Measurements from ENCODE around the gene ALOX15B. TPM values are rescaled to one million over a fixed set of nuclear protein-coding genes. Genes with fewer than 3 reads are reported as not detected.

The ALOX15B gene
- total and polyA plus RNA-seq, 2 of the 13 experiments (the other 11 are each of a cell fraction or from before 2014, with no cell fraction given): not detected

DNA sequence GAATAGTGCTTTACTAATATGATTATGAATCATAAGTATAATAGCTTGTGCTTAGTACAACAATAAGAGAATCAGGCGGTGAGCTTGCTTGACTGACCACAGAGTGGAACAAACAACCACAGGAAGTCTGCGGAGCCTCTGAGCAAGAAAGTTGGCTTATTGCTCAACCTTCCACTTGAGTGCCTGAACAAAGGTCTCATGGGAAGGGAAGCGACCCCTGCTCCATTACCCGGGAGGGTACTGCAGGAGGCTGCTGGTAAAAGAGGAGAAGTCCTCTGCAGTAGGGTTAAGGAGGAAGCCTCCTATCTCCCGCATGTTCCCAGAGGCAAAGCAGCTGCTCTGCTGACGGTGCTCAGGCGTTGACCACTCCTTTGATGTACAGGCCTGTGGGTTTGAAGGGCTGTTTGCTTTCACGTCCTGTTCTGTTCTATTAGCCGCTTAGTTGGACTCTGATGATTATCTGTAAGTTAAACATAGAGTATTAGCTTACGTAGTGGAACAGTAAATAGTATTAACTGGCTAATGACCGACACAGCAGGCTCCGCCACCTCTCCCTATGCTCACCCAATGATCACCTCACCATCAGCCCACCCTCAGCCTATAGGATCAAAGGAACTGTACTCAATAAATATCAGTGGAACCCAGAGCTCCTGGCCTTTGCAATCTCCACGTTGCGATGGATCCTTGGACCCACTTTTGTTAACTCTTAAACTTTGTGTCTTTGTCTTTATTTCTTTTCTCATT is 17.5 kb downstream of the ALOX15B start (continued):
- peak; percentile 81; the same call in 1 of the 2 replicates for TF ChIP-seq ZSCAN30 (CRISPR knock-in tag; IDR thresholded peaks at IDR 0.05)
- TF ChIP-seq ZKSCAN1 (IDR thresholded peaks at IDR 0.05; ENCODE audit: low read length): 0 out of 2 replicates have a peak, but pooled peaks have one; percentile 9
- TF ChIP-seq, protein P1, sequence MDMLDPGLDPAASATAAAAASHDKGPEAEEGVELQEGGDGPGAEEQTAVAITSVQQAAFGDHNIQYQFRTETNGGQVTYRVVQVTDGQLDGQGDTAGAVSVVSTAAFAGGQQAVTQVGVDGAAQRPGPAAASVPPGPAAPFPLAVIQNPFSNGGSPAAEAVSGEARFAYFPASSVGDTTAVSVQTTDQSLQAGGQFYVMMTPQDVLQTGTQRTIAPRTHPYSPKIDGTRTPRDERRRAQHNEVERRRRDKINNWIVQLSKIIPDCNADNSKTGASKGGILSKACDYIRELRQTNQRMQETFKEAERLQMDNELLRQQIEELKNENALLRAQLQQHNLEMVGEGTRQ (IDR thresholded peaks at IDR 0.05; ENCODE audit: low read depth, low read length): no peak
- TF ChIP-seq, protein P1 (CRISPR knock-in tag; IDR thresholded peaks at IDR 0.05; ENCODE audit: borderline replicate concordance): peak; percentile 36
- no peak; the same call in 1 of the 2 replicates for TF ChIP-seq ZNF660 (CRISPR knock-in tag; IDR thresholded peaks at IDR 0.05; ENCODE audit: borderline replicate concordance, low read depth)
- TF ChIP-seq ZNF749 (CRISPR knock-in tag; IDR thresholded peaks at IDR 0.05; ENCODE audit: borderline replicate concordance): 0 out of 2 replicates have a peak, but pooled peaks have one; percentile 29
- peak; percentile 97 for TF ChIP-seq TCF7 (IDR thresholded peaks at IDR 0.05; ENCODE audit: low read depth)
- no peak for TF ChIP-seq ZNF235 (CRISPR knock-in tag; IDR thresholded peaks at IDR 0.05; ENCODE audit: borderline replicate concordance)
- TF ChIP-seq, protein P2, sequence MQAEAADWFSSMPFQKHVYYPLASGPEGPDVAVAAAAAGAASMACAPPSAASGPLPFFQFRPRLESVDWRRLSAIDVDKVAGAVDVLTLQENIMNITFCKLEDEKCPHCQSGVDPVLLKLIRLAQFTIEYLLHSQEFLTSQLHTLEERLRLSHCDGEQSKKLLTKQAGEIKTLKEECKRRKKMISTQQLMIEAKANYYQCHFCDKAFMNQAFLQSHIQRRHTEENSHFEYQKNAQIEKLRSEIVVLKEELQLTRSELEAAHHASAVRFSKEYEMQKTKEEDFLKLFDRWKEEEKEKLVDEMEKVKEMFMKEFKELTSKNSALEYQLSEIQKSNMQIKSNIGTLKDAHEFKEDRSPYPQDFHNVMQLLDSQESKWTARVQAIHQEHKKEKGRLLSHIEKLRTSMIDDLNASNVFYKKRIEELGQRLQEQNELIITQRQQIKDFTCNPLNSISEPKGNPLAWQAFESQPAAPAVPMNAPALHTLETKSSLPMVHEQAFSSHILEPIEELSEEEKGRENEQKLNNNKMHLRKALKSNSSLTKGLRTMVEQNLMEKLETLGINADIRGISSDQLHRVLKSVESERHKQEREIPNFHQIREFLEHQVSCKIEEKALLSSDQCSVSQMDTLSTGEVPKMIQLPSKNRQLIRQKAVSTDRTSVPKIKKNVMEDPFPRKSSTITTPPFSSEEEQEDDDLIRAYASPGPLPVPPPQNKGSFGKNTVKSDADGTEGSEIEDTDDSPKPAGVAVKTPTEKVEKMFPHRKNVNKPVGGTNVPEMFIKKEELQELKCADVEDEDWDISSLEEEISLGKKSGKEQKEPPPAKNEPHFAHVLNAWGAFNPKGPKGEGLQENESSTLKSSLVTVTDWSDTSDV (CRISPR knock-in tag; IDR thresholded peaks at IDR 0.05): no peak
- 0 out of 2 replicates have a peak, but pooled peaks have one; percentile 11 for TF ChIP-seq RFX5 (IDR thresholded peaks at IDR 0.05; ENCODE audit: low read depth, low read length)
- TF ChIP-seq, protein P3, sequence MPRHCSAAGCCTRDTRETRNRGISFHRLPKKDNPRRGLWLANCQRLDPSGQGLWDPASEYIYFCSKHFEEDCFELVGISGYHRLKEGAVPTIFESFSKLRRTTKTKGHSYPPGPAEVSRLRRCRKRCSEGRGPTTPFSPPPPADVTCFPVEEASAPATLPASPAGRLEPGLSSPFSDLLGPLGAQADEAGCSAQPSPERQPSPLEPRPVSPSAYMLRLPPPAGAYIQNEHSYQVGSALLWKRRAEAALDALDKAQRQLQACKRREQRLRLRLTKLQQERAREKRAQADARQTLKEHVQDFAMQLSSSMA (CRISPR knock-in tag; IDR thresholded peaks at IDR 0.05): 0 out of 2 replicates have a peak, but pooled peaks have one; percentile 15
- TF ChIP-seq SNAPC2 (CRISPR knock-in tag; IDR thresholded peaks at IDR 0.05): 0 out of 2 replicates have a peak, but pooled peaks have one; percentile 10
- peak; percentile 80 for TF ChIP-seq PPARG (CRISPR knock-in tag; conservative IDR thresholded peaks at IDR 0.05)
- TF ChIP-seq ZNF703 (CRISPR knock-in tag; IDR thresholded peaks at IDR 0.05; ENCODE audit: borderline replicate concordance): peak; percentile 98
- TF ChIP-seq, protein P4, sequence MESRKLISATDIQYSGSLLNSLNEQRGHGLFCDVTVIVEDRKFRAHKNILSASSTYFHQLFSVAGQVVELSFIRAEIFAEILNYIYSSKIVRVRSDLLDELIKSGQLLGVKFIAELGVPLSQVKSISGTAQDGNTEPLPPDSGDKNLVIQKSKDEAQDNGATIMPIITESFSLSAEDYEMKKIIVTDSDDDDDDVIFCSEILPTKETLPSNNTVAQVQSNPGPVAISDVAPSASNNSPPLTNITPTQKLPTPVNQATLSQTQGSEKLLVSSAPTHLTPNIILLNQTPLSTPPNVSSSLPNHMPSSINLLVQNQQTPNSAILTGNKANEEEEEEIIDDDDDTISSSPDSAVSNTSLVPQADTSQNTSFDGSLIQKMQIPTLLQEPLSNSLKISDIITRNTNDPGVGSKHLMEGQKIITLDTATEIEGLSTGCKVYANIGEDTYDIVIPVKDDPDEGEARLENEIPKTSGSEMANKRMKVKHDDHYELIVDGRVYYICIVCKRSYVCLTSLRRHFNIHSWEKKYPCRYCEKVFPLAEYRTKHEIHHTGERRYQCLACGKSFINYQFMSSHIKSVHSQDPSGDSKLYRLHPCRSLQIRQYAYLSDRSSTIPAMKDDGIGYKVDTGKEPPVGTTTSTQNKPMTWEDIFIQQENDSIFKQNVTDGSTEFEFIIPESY (CRISPR knock-in tag; IDR thresholded peaks at IDR 0.05): peak; percentile 37; the same call in 1 of the 2 replicates
- TF ChIP-seq ERF (CRISPR knock-in tag; IDR thresholded peaks at IDR 0.05): peak; percentile 48; the same call in 1 of the 2 replicates
- TF ChIP-seq ZNF709 (CRISPR knock-in tag; IDR thresholded peaks at IDR 0.05): 0 out of 2 replicates have a peak, but pooled peaks have one; percentile 68
- TF ChIP-seq BHLHE40 (IDR thresholded peaks at IDR 0.05; ENCODE audit: low read length): 0 out of 2 replicates have a peak, but pooled peaks have one; percentile 61
- TF ChIP-seq NONO (IDR thresholded peaks at IDR 0.05): no peak
- peak; percentile 86; the same call in 1 of the 2 replicates for TF ChIP-seq NONO (CRISPR knock-in tag; conservative IDR thresholded peaks at IDR 0.05)
